T-helper 1 cell treated with Interleukin-12 subunit alpha and Interleukin-12 subunit beta and Interleukin-4 antibody, amounts not matched to agents 30 ng/mL and 1 ng/mL, for 36 hours (primary cell): ENCODE data around the gene MYLK2. TPM values are rescaled to one million over a fixed set of nuclear protein-coding genes. Genes with fewer than 3 reads are reported as not detected.

ENCODE experiments used
- intact Hi-C: fragments of 100-400 bp; cut with micrococcal nuclease; formaldehyde crosslinking; loops from one replicate; pipeline ENCODE4 v1.15.1; 2024
- total RNA-seq: library from RNA; stranded (reverse); gene quantifications from 2 replicates; pipeline ENCODE4 v1.2.3, GENCODE V29; 2022

MYLK2 gene
- total RNA-seq, 1 donor from 2014 or later, result 0.64 TPM

GRCh38 chr20:31851240-31851955 lies 32.2 kb downstream of the MYLK2 start:
- intact Hi-C loops, result loop anchor here (5.0 kb wide), 1 partner anchor 166 kb away; no protein-coding TSS in a partner anchor

DNA sequence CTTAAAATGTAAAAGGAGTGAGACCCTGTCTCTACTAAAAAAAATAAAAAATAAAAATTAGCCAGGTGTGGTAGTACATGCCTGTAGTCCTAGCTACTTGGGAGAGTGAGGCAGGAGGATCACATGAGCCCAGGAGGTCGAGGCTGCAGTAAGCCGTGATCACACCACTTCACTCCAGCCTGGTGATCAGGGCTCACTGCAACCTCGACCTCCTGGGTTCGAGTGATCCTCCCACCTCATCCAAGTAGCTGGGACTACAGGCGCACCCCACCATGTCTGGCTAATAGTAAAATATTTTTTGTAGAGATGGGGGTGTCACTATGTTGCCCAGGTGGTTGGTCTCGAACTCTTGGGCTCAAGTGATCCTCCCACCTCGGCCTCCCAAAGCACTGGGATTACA lies 34.3 kb downstream of the MYLK2 start:
- intact Hi-C loops, result loop anchor here (2.0 to 5.0 kb wide), 2 partner anchors 25 to 164 kb away; no protein-coding TSS in a partner anchor

DNA sequence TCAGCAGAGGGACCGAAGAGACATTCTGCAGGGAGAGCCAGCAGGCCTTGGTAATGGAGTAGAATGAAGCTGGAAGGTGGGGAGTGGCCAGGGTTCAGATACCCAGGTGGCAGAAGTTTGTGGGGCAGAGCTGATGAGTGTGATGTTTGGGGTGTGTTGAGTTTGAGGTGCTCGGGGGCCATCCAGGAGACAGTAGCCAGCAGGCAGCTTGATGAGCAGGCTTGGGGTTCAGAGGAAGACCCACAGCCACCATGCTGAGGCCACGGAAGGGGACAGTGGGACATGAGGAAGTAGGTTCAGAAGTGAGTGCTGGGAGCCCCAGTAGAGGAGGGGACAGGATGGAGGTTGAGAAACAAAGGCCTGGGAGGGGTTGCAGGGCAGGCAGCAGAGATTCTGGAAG lies 37.4 kb downstream of the MYLK2 start:
- intact Hi-C loops, result no loop called here

DNA sequence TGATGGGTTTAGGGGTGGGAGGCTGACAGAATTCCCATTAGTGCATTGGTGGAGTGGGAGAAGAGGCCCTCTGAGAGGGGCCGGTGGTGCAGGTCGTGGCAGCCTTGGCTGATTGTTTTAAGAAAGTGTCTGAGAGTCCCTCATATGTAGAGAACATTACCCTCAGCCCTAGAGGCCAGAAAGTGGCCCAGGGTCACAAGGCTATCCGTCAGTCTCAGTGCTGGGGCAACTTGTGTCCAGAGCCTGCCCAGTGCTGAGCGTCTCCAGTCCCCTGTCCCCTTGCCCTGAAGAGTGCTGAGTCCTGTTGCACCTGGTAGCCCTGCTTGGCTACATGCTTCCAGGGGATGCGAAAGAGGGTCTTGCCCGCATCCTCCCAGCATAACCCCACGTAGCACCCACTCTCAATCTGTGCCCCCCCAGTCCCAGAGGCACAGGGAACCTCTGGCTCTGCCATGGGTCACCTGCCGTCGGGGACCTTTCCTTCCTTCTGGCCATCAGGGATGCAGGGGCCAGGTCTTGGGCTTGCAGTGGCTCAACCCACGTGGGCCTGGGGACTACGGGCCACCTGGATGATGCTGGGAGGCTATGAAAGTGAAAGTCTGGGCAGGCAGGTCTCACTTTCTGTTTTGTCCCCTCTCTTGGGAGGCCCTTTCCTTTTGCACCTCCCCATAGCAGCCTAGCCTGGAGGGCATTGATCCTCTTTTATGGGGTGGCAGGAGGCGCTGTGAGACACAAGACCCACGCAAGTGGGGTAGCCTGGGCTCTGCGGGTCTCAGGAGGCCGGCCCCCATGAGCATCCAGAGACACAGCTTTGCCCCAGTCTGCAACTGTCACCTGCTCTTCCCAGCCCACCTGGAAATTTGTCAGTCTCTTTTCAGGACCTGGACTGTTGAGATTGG lies 39.0 kb downstream of the MYLK2 start:
- intact Hi-C loops, result no loop called here

- intact Hi-C loops, result no loop called here
Measured at GRCh38 chr20:31858760-31859083, 39.6 kb downstream of the MYLK2 start.

DNA sequence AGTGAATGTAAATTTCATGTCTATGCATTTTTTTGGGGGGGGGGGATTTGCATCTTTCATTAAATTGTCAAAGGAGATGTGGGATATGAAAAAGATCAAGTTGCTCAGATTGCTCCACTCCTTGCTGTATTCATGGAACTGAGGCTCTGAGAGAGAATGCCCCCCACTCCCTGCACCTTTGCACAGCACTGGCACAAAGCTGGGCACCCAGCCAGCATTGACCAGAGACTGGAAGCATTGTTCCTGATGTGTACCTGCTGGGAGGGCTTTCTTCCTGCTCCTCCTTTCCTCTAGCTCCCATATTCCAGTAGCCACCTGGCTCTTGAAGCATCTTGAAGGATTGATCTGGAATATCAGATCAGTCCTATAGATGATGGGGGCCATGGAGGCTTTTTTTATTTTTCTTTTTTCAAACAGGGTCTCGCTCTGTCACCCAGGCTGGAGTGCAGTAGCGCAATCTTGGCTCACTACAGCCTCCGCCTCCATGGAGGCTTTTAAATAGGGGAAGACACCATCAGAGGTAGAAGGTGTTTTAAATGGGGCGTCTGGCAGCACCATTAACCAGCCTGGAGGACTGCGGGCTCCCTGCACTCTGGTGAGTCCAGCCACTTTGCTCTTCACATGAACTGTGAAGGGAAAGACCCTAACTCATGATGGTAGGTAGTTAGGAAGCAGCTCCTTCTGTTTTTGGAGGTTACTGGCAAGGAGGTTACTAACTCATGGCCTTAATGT lies 40.3 kb downstream of the MYLK2 start:
- intact Hi-C loops, result no loop called here

GRCh38 chr20:31859998-31860380 lies 40.8 kb downstream of the MYLK2 start:
- intact Hi-C loops, result no loop called here

DNA sequence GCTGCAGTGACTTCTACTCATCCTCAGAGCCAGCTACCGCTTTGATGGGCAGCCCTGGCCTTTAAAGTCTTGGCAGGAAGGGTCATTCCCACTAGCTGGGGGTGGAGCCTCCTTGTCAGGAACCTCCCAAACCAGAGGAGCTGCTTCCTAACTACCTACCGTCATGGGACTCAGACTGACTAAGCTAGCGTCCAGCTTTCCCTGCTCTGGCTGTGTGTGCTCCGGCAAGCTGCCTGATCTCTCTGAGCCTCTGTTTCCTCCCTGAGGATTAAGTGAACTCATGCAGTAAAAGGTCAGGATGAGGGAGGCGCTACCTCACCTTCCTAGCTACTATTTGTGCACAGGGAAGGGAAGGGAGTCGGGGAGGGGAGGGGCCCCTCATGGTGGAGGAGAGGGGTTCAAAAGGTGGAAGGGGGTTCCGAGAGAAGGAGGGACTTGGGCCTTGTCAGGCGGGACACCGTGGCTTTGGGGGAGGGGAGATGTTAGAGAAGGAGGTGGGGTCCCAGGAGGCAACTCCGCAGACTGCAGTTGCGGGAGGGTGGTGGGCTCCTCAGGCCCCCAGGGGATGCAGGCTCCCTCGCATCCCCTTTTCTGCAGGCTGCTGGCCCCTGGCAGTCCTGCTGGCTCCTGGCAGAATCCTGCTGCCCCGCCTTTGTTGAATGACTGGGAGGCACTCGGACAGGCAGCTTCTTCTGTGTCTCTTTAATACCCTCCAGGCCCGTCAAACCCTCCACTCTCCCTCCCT lies 41.4 kb downstream of the MYLK2 start:
- intact Hi-C loops, result no loop called here

DNA sequence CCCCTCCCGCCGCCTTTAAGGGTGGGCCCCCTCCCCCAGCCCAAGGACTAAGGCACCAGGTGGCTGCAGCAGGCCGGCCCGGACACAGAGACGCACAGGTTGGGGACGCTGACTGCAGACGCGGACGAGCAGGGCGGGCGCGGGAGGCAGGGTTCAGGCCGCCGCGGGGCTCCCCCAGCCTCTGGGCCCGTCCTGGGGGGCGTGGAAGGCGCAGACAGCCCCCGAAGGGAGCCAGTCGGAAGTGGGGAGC lies 41.9 kb downstream of the MYLK2 start:
- intact Hi-C loops, result no loop called here

GRCh38 chr20:31861385-31862156 lies 42.4 kb downstream of the MYLK2 start:
- intact Hi-C loops, result no loop called here

- intact Hi-C loops, result no loop called here
Measured at GRCh38 chr20:31862157-31862470, 43.0 kb downstream of the MYLK2 start.

DNA sequence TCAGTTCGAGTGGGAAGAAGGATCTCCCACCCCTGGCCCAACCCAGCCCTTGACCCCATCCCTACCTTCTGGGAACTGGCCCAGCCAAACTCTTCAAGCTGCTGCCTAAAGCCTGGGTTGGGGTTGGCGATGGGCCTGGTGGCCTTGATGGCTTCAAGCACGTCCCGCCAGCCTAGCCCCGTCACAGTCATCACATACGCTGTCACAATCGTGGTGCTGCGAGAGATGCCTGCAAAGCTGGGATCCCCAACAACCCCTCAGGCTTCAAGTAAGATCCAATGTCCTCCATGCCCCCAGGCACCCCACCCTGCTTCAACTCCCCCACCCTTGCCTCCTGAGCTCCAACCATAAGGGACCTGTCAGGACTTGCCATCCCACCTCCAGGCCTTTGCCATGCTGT lies 43.4 kb downstream of the MYLK2 start:
- intact Hi-C loops, result no loop called here

GRCh38 chr20:31863296-31864085 lies 44.3 kb downstream of the MYLK2 start:
- intact Hi-C loops, result no loop called here

DNA sequence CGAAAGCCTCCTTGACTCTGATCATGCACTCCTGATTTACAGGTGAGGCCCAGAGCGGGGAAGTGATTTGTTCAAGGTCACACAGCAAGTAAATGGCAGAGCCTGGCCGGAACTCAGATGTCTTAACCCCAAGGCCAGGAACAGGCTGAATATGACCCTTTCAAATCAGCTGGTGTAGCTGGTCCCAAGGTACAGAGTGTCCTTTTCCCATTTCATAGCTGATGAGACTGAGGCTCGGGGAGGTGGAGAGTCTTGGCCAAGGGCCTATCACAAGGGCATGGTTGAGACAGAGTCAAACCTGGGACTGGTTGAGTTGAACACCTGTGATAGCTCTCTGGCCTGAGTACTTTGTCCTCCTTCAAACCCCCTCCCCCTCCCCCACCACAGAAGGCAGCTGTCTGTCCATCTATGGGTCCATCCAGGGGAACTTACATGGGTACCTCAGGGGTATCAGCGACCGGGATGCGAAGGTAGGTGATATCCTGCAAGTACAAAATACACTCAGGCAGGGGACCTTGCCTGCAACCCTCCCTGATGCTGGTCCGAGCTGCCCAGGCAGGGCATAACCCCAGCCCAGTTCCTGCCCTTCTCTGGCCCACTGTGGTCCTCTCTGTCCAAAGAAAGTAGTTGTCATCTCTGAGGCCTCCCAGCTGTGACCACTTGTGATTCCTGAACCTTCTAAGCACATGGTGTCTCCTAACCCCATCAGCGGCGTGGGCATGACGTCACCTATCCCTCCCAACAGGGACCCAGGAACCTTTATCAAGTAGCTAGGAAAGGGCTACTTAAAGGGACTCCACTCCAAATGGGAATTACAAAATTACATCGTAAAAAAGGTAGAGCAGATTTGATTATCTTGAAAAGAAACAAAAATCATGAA lies 45.6 kb downstream of the MYLK2 start:
- intact Hi-C loops, result no loop called here

- intact Hi-C loops, result no loop called here
Measured at GRCh38 chr20:31866221-31866620, 47.1 kb downstream of the MYLK2 start.

DNA sequence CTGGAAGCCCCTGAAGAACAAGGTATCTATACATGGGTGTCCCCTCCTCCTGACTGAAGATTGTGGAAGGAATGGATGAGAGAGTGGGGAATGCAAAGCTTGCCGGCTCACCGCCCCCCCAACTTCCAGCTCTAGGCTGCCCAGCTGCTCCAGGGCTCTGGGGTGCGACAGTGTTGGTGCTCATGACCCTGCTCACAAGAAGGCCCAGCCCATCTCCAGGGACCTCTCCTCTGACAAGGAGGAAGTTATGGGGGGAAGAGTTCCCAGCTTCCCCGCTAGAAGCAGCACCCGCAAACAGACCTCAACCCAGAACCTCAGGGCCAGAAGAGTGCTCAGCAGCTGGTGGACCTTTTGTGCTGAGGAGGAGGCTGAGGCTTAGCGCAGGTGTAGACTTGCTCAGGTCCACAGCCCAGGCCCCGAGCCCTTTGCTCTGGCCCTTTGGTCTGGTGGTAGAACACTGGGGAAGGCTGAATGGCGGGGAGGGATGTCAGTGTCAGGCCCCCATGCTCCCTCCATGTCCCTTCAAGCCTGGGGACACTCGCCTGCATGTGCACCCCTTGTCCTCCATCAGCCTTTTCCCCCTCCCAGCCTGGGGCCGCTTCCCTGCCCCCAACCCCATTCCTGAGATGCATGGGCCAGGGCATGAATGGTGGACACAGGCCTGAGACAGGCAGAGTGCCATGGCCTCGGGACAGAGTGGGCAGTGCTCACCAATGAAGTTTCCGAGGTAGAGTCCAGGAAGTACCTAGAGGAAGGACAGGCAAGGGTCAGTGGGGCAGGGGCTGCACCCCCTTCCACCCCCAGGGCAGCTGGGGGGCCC lies 49.9 kb downstream of the MYLK2 start:
- intact Hi-C loops, result no loop called here

DNA sequence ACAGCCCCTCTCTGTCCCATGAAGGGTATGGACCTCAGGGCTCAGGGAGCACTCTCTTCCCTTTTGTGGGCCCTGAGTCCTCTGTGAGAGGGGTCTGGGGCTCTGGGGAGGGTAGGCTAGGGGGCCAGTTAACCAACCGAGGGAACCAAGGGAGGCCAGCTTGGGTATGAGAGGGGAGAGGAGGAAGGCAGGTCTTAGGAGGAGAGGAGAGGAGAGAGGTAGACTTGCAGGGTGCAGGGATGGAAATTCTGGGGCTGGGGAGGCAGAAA lies 50.5 kb downstream of the MYLK2 start:
- intact Hi-C loops, result no loop called here

GRCh38 chr20:31869942-31870725 lies 51.0 kb downstream of the MYLK2 start, which contains the start of the genes DUSP15 and TTLL9:
Gene DUSP15 (minus strand): TSS chr20:31870527. CDS start chr20:31870337, 190 bp downstream.
Gene TTLL9 (plus strand): TSS chr20:31870634. CDS start chr20:31871127, 493 bp downstream.
- intact Hi-C loops, result no loop called here
